Measurements from ENCODE around the gene PRR27. TPM values are rescaled to one million over a fixed set of nuclear protein-coding genes. Genes with fewer than 3 reads are reported as not detected.
A peak's percentile ranks its signal among the peaks of the same experiment; 100 is the strongest.

PRR27 gene
- total RNA-seq, 1 donor from 2014 or later = not detected

DNA sequence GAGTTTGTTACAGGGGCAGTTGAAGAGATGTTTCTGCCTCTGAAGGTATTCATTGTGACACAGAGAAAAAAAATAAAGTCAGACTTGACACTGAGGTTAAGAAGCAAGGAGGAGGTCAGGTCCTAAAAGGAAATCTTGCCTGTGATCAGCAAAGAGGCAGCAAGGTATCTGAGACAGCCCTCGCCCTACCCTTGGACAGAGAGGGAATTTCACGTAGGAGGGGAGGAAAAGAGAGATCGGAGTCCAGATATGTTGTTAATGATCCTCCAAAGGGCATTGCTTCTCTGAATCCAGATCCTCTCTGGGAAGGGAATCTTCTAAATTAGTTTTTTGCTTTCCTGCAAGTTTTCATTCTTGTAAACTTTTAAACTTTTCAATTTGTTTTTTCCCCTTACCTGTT lies 15.3 kb upstream of the PRR27 start:
- Histone ChIP-seq H3K4me3 (no peak overlapping the region), H3K36me3 (no peaks in the 10 kb centered on the region), H3K9me3 (no peaks in the 10 kb centered on the region), H3K27me3 (no peaks in the 10 kb centered on the region), H3K4me1 (no peaks in the 10 kb centered on the region), H3K27ac (no peak overlapping the region)
- DNase-seq (no peak), ATAC-seq (no peak)
- intact Hi-C loops (cut with DNase I) = no loop called here
- TF ChIP-seq, protein P1, sequence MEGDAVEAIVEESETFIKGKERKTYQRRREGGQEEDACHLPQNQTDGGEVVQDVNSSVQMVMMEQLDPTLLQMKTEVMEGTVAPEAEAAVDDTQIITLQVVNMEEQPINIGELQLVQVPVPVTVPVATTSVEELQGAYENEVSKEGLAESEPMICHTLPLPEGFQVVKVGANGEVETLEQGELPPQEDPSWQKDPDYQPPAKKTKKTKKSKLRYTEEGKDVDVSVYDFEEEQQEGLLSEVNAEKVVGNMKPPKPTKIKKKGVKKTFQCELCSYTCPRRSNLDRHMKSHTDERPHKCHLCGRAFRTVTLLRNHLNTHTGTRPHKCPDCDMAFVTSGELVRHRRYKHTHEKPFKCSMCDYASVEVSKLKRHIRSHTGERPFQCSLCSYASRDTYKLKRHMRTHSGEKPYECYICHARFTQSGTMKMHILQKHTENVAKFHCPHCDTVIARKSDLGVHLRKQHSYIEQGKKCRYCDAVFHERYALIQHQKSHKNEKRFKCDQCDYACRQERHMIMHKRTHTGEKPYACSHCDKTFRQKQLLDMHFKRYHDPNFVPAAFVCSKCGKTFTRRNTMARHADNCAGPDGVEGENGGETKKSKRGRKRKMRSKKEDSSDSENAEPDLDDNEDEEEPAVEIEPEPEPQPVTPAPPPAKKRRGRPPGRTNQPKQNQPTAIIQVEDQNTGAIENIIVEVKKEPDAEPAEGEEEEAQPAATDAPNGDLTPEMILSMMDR (IDR thresholded peaks at IDR 0.05) = no peak

DNA sequence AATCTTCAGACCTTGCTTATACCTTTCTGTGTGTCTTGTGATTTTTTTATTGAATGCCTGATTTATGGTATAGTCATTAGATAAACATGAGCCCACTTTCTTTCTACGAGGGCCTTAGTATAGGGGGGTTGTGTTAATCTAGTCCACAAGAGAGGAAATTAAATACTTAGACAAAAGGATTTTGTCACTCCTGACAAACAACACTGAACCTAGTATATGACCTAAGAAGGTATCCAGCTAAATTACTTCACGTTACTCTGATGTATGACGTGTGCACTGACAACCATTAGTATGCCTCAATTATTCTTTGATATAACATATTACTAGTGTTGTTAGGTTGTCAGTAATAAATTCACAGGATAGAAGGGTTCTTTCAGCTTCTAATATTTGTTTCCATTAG lies 2.8 kb upstream of the PRR27 start:
- ATAC-seq (no peak), DNase-seq (no peak)
- TF ChIP-seq, protein P1 (IDR thresholded peaks at IDR 0.05) = no peak
- Histone ChIP-seq H3K27me3 (no peaks in the 10 kb centered on the region), H3K4me3 (no peak overlapping the region), H3K9me3 (no peaks in the 10 kb centered on the region), H3K27ac (no peak overlapping the region), H3K36me3 (no peaks in the 10 kb centered on the region), H3K4me1 (no peaks in the 10 kb centered on the region)
- intact Hi-C loops (cut with DNase I) = no loop called here

DNA sequence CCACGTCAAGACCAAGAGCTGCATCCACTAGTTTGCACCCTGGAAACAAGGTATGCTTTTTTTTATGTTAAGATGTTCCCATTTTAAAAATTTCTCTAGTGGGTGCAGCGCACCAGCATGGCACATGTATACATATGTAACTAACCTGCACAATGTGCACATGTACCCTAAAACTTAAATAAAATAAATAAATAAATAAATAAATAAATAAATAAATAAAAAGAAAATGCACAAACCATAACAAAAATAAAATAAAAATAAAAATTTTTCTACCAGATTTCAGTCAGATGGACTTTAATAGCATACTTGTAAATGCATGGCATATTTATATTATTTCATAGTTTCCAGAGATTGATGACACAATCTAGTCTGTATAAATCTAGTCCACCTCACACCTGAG lies 1.9 kb upstream of the PRR27 start:
- Histone ChIP-seq H3K9me3 (no peaks in the 10 kb centered on the region), H3K27me3 (no peaks in the 10 kb centered on the region), H3K36me3 (no peaks in the 10 kb centered on the region), H3K4me1 (no peaks in the 10 kb centered on the region), H3K27ac (no peak overlapping the region), H3K4me3 (no peak overlapping the region)
- no peak for DNase-seq
- TF ChIP-seq, protein P1 (IDR thresholded peaks at IDR 0.05) = no peak
- intact Hi-C loops (cut with DNase I) = no loop called here
- ATAC-seq = no peak

DNA sequence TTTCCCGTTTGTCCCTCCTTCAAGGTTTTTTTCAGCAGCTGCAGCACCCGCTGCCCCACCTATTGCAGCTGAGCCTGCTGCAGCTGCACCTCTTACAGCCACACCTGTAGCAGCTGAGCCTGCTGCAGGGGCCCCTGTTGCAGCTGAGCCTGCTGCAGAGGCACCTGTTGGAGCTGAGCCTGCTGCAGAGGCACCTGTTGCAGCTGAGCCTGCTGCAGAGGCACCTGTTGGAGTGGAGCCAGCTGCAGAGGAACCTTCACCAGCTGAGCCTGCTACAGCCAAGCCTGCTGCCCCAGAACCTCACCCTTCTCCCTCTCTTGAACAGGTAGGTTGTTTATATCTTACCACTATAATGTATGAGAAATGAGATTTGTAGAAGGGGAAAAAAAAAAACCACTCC lies 4.5 kb downstream of the PRR27 start:
- intact Hi-C loops (cut with DNase I) = no loop called here
- Histone ChIP-seq H3K27ac (no peak overlapping the region), H3K4me3 (no peak overlapping the region), H3K36me3 (no peaks in the 10 kb centered on the region), H3K27me3 (no peaks in the 10 kb centered on the region), H3K9me3 (no peaks in the 10 kb centered on the region), H3K4me1 (no peaks in the 10 kb centered on the region)
- DNase-seq (peak; percentile 51), ATAC-seq (no peak)
- TF ChIP-seq, protein P1 (IDR thresholded peaks at IDR 0.05) = no peak

DNA sequence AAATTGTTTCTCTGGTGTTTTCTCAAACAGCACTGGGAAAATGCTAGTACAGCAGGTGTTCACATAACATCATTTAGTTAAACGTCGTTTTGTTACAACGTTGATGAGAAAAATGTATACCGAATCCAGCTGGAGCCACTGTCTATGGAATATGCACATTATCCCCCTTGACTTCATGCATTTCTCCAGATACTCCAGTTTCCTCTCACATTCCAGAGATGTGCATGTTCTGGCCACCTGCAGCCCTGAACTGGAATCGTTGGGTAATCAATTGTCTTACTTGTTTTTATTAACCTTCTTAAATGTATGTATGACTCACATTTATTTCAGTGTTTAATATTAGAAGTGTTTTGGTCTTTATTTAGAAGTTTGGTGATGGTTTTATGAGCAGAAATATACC lies 23.1 kb downstream of the PRR27 start:
- no peaks in the 10 kb centered on the region for H3K4me1 ChIP-seq
- no peak overlapping the region for H3K27ac ChIP-seq
- no peaks in the 10 kb centered on the region for H3K36me3 ChIP-seq
- no peak for ATAC-seq
- H3K9me3 ChIP-seq = no peaks in the 10 kb centered on the region
- no peak for DNase-seq
- intact Hi-C loops (cut with DNase I) = no loop called here
- TF ChIP-seq, protein P1 (IDR thresholded peaks at IDR 0.05) = no peak
- no peaks in the 10 kb centered on the region for H3K27me3 ChIP-seq
- H3K4me3 ChIP-seq = no peak overlapping the region

DNA sequence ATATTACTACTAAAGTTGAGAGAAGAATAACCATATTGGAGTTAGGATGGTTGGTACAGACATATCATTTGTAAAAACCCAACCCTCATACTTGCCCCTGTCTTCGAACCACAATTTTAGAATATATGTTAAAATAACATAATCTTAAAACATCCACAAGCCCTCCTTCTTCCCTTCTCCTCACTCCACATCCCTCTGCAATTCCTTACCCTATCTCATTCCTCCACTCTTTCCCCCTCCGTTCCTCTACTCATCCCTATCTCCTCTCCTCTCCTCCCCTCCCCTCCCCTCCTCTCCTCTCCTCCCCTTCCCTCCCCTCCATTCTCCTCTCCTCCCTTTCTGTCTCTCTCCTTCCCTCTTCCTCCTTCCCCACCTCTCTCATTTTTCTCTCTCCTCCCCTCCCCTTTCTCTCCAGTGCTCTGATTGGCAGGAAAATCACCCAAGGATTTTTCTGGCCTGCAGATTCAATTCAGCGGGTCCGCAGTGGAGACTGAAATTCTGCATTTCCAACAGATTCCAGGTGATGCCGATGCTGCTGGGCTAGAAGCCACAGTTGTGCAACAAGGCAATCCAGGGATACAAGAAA lies 24.1 kb downstream of the PRR27 start:
- no peaks in the 10 kb centered on the region for H3K27me3 ChIP-seq
- no peak overlapping the region for H3K27ac ChIP-seq
- TF ChIP-seq, protein P1 (IDR thresholded peaks at IDR 0.05) = no peak
- no peaks in the 10 kb centered on the region for H3K9me3 ChIP-seq
- no peaks in the 10 kb centered on the region for H3K4me1 ChIP-seq
- no peak overlapping the region for H3K4me3 ChIP-seq
- H3K36me3 ChIP-seq = no peaks in the 10 kb centered on the region
- intact Hi-C loops (cut with DNase I) = no loop called here
- DNase-seq (no peak), ATAC-seq (no peak)
